GM19452 (cell line): ENCODE data around the gene FAM149A.

Experiments
- ATAC-seq: cut with Tn5 transposase; IDR thresholded peaks from one replicate; pipeline ENCODE4 v1.9.1; 2021; ENCODE audit not compliant: unreplicated experiment

Gene FAM149A

DNA sequence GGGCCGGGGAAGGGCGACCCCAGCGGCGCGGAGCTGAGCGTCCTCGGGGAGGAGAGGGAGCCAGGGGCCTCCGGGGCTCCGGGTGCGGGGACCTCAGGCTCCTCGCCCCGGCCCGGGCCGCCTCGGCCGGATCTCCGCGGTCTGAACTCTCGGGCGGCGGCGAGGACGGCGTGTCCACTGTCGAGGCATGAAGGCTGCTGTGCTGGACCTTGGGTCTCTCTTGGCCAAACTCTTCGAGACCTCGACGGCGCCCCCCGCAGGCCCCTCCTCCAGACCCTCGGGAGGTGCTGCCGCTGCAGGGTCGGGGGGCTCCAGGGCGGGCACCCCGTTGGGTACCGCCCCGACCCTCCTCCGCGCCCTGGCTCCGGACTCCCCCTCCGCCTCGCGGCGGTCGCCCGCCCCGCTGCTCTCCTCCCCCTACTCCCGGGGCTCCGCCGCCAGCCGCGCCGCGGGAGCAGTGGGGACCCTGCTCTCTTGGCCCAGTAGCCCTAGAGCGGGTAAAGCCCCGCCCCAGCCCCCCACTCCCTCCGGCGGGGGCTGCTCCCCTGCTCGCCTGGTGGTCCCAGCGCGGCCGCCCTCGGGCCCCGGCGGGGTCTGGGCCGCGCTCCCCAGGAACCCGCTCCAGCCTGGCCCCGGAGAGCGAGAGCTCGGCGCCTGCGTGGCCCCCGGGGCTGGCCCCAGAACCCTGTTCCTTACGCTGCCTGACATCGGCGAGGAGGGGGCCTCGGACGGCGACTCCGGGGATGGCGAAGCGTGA, 564 bp downstream of the FAM149A start:
- ATAC-seq = peak; percentile 40

DNA sequence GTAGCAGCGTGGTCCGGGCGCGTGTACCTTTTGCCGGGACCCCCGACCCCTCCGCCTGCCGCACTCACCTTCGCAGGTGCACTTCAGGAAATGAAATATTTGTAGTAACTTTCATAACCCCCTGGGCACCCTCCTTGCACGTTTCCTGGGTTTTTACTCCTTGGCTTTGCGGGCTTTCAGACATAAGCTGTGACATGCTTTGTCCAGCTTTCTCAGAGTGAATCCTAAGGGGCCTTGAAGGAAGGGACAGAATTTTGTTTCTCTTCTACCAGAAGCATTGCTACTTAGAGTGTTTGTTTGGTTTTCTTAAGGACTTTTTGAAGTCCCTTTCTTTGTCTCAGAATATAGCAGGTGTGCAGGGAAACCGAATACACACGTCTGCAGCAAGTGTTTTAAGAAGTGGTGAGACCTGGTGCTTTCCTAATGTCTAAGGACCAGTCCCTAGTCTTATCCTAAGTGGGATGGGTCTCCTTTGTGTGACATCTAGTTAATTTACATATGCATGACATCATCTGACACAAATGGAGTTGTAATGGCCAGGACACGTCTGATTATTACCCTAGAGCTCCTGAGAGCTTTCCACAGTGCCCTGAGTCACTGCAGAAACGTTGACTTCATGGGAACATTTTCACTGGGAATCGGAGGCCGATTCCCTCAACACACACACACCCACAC, 1.3 kb downstream of the FAM149A start:
- peak; percentile 22 for ATAC-seq

- no peak for ATAC-seq
Observed at GRCh38 chr4:186107947-186108346, 3.4 kb downstream of the FAM149A start.

DNA sequence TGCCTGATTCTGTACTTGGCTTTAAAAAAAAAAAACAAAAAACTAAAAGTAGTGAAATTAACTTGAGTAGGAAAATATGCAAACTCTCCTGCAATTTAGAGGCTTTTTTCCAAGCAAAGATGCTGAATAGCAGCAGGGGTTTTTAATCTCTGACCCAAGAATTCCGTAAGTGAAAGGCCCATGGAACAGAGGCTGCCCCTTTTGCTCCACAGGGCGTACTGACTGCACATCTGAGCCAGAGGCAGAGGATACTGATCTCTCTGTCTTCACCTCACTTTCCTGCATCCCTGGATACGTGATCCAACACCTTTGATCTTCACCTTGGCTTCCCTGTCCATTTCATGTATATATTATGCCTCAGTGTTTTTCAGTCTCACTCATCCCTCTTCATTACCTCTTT, 3.9 kb downstream of the FAM149A start:
- ATAC-seq = no peak

- no peak for ATAC-seq
Observed at GRCh38 chr4:186109245-186109644, 4.7 kb downstream of the FAM149A start.

DNA sequence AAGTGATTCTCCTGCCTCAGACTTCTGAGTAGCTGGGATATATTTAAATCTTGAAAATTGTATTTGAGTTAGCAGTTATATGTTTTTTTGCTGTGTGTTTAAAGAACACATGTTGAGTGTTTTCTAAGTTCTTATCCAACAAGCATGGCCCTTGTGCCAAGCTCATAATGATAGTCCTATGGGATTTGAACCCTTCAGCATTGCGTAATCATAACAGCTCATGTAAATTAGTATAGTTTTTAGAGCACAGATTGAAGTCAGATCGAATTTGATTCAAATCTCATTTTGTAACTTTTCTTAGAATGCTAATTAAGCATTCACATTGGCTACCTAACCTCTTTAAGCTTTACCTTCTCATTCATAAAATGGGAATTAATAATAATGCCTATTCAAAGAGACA, 12.2 kb downstream of the FAM149A start:
- ATAC-seq = no peak

- no peak for ATAC-seq
Observed at GRCh38 chr4:186118582-186118981, 14.1 kb downstream of the FAM149A start.

DNA sequence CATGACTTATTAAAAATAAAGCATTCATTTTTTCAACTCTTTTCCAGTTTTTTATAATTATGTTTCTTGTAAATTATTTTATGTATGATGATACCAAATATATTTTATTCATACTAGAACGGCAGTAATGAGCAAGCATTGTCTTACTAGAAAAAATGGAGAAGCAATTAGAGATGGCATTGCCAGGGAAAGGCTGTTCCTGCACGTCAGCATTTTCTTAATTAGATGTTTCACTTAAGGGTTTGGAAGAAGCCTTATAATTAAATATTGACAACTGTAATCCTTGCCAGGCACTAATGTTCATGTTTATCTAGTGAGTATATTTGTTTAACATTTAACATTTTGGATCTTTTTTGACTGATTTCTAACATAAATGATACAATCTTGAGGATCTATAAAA, 16.6 kb downstream of the FAM149A start:
- ATAC-seq = no peak

- no peak for ATAC-seq
Observed at GRCh38 chr4:186128842-186129241, 24.3 kb downstream of the FAM149A start.

- ATAC-seq = no peak
Observed at GRCh38 chr4:186131935-186132334, 27.4 kb downstream of the FAM149A start.

- ATAC-seq = no peak
Observed at GRCh38 chr4:186132577-186133242, 28.2 kb downstream of the FAM149A start.

DNA sequence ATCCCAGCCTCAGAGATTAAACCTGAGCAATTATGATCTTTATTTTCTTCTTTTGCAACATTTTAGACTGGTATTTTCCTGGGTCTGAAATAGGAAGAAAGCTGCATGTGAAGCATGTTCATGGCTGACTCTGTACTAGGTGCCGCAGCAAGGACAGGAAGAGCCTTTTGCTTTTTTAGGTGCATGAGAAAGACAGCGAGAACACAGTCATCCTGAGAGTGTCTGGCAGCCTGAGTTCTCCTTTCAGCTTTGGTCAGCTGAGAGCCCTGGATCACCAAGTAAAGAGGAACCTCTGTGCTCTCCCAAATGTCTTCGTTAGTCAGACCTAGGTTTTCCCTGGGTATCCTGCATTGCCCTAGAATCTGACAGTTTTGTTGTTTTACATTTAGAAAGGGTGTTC, 29.8 kb downstream of the FAM149A start:
- ATAC-seq = peak; percentile 99

- ATAC-seq = no peak
Observed at GRCh38 chr4:186134861-186135260, 30.4 kb downstream of the FAM149A start.

DNA sequence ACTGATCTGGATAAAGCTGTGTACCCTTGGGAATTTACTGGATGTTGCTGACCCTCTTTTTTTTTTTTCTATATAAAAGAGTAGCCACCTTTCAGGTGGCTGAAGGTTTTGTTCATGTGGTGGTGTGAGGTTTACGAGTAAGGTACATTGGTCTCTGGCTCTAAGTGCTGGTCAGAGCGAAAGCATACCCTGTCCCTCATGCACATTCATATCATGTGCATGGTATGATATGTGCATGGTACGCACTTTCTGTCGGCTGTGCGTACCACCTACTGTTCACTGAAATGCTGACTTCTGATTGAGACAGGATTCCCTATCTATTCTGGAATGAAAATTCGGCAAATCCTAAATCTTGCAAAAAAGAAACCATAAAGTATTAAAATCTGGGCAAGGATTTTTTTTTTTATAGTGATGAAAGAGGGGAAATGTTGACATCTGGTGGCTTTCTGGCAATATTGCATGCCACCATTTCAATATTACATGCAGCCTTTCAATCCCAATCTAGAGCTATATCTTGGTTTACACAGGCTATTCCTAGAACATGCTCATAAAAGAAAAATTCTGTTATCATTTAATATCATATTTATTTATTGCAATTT, 32.8 kb downstream of the FAM149A start:
- peak; percentile 31 for ATAC-seq

DNA sequence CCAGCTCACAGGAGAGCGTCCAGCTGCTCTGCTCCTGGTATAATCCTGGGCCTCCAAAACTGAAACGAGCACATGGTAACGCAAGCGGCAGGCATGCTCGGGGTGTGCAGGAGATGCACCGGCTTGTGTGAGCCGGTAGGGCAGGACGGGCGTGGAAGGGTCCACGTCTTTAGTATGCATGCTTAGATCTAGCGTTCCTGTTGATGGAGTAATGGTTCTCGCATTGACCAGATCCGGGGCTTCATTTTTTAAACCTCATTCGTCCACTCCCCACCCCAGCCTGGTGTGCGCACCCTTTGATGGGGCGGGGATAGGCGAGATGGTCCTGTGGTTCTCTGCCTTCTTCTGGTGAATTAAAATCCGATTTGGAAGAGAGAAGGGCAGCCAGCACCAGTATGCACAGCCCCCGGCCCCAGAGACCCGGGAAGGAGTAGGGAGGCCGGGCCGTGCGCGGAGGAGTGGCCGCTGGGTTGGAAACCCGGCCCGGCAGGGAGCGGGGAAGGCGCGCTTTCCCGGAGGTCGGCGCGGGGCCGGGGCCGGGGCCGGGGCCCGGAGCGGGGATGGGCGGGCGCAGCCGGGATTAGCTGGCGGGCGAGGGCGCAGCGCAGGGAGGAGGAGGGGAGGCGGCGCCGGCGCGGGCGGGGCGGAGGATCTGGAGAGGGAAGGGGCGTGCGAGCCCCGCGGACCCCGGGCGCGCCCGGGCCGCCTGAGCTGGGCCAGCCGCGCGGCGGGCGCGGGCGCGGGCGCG, 39.9 kb downstream of the FAM149A start:
- peak; percentile 46 for ATAC-seq

DNA sequence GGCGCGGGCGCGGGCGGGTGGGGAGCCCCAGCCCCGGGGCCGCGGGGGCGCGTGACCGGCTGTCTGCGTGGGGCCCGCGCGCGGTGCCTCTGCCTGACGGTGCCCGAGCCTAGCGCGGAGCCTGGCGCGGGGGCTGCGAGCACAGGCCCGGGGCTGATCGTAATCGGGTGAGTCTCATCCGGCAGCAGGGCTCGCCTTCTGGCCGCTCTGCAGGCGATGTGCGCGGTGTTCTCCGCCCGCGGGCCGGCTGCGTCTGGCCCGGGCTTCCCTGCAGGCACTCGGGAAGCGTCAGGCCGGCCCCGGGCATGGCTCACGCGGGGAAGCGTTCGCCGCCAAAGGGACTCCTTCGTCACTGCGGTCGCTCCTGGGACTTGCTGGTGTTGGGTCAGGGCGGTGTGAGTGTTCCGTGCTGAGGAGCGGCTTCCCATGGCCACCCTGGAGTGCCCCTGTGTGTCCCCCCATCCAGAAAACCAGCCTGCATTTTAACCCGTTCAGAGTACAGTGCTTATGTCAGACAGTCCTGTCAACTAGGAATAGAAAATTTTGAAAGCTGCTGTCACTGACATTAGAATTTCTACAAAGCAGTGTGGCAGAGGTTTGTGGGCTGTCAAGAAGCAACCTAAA, 40.6 kb downstream of the FAM149A start:
- peak; percentile 40 for ATAC-seq

DNA sequence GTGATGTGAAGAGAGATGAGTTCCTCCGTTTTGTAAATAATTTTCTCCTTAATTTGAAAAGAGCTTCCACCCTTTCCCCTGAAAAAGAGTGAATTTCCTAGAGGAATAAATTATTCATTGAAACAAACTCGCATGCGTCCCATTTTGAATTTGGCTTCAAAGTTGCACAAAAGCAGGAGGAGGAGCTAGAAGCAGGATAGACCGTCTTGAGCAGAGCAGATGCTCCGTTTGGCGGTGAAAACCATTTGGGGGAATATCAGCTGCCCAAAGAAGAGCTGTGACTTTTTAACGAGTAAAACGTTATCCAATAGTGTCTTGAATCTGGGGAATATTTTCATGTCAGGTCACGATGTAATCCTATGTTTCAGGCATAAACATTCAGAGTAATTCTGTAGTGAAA, 42.0 kb downstream of the FAM149A start:
- no peak for ATAC-seq

DNA sequence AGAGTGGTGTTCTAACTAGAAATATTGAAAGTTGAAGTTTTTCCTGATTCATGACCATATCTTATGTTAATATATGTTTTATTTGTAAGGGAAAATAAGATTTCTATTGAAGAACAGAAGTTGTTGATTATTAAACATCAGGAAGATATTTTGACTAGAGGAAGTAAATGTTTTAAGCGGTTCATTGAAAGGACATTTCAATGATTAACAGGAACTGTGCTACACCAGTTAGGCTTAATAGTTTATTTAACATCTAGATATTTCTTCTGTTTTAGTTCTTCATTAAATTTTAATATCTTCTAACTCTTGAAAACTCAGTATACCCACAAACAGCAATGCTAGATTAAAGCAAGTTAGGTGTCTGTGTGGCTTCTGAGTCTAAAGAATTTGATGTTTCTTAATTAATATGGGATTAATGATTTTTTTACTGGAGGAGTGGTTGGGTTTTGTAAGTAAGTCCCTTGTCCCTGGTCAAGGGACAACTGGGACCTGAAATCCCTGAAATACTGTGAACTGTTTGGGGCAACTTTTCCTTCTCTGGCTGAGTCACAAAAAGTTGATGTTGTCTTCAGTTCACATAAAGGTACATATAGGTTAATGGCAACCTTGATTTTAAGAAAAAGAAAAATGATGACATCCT, 44.0 kb downstream of the FAM149A start:
- ATAC-seq = no peak

DNA sequence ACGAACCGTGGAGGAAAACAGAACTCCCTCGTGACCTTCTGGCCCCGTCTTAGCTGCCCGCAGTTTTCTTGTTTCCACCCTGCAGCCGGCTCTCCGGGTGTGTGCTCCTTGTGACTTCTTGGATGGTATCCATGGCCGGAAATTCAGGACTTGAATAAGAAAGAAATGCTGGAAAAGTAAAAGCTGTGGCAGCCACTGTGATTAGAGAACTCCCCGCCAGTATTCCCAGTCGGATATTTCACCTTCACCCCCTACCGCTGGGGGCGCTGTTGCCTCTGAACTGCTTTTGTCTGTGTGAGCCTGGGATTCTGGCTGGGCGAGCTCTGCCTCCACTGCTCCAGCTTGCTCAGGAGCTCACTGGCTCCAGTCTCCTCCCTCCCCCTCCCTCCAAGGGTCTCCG, 45.4 kb downstream of the FAM149A start:
- ATAC-seq = no peak

DNA sequence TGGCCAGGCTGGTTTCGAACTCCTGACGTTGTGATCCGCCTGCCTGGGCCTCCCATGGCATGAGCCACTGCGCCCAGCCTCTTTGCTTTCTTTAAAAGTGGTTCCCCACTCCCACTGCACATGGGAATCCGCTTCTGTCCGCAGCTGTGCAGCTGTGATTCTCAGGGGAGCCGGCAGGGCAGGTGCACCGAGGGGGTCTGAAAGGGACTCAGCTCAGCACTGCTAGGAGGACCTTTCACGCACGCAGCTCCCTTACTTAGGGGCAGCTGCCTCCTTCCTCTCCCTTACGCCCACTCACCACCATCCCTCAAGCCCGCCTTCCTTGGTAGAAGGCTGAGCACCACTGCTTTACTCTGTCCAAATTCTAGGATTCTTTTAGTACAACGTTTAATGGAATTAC, 46.4 kb downstream of the FAM149A start:
- ATAC-seq = no peak
